ENCODE measurements around the gene SIRT1.
"Not testable (repeated sequence)": the region's sequence is repeated elsewhere in the genome, so short reads cannot be mapped to it uniquely, and the experiment has no call there.

SIRT1 gene

GRCh38 chr10:67852761-67853160 lies 31.7 kb upstream of the SIRT1 start:
- H3K9ac ChIP-seq (ENCODE audit: low read depth, low read length) = no peak overlapping the region
- H3K4me3 ChIP-seq (ENCODE audit: low read length) = no peak overlapping the region
- H3K9me3 ChIP-seq (ENCODE audit: insufficient read depth, low read depth, low read length) = no peaks in the 10 kb centered on the region
- H3K36me3 ChIP-seq (ENCODE audit: insufficient read depth, low read depth, low read length) = no peaks in the 10 kb centered on the region
- no peaks in the 10 kb centered on the region for H3K27me3 ChIP-seq (ENCODE audit: insufficient read depth, low read length)
- no peaks in the 10 kb centered on the region for H3K4me1 ChIP-seq (ENCODE audit: insufficient read depth, low read length)
- H3K27ac ChIP-seq (ENCODE audit: low read length) = no peak overlapping the region

DNA sequence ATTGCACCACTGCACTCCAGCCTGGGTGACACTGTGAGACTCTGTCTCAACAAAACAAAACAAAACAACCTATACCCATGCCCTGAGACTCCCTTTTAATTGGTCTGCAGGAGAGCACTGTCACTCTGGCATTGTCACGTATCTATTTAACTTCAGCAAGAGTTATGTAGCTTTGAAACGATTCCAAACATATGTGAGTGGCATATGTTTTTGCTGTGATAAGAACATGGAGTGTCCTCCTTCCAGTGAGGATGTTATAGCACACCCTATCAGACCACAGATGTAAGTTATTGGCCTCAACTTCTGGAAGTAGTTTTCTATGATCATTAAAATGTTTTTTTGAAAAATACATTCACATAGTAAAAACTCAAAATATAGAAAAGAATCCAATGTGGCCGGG lies 30.9 kb upstream of the SIRT1 start:
- Histone ChIP-seq H3K4me1 (ENCODE audit: insufficient read depth, low read length) (no peaks in the 10 kb centered on the region), H3K4me3 (ENCODE audit: low read length) (no peak overlapping the region), H3K9me3 (ENCODE audit: insufficient read depth, low read depth, low read length) (no peaks in the 10 kb centered on the region), H3K27me3 (ENCODE audit: insufficient read depth, low read length) (no peaks in the 10 kb centered on the region), H3K27ac (ENCODE audit: low read length) (no peak overlapping the region), H3K9ac (ENCODE audit: low read depth, low read length) (no peak overlapping the region), H3K36me3 (ENCODE audit: insufficient read depth, low read depth, low read length) (no peaks in the 10 kb centered on the region)

- Histone ChIP-seq H3K36me3 (ENCODE audit: insufficient read depth, low read depth, low read length) (no peaks in the 10 kb centered on the region), H3K9ac (ENCODE audit: low read depth, low read length) (no peak overlapping the region), H3K9me3 (ENCODE audit: insufficient read depth, low read depth, low read length) (no peaks in the 10 kb centered on the region), H3K4me1 (ENCODE audit: insufficient read depth, low read length) (peaks cover 20% of the 10 kb centered on the region), H3K27ac (ENCODE audit: low read length) (no peak overlapping the region), H3K4me3 (ENCODE audit: low read length) (no peak overlapping the region), H3K27me3 (ENCODE audit: insufficient read depth, low read length) (no peaks in the 10 kb centered on the region)
These were observed 25.5 kb upstream of the SIRT1 start for GRCh38 chr10:67858971-67859370.

GRCh38 chr10:67861750-67862432 lies 22.6 kb upstream of the SIRT1 start:
- Histone ChIP-seq H3K9me3 (ENCODE audit: insufficient read depth, low read depth, low read length) (no peaks in the 10 kb centered on the region), H3K36me3 (ENCODE audit: insufficient read depth, low read depth, low read length) (no peaks in the 10 kb centered on the region), H3K27me3 (ENCODE audit: insufficient read depth, low read length) (no peaks in the 10 kb centered on the region), H3K27ac (ENCODE audit: low read length) (peak overlapping the region; percentile 70), H3K9ac (ENCODE audit: low read depth, low read length) (peak overlapping the region; percentile 84), H3K4me1 (ENCODE audit: insufficient read depth, low read length) (peaks cover 20% of the 10 kb centered on the region), H3K4me3 (ENCODE audit: low read length) (peak overlapping the region; percentile 74)

GRCh38 chr10:67863094-67863493 lies 21.4 kb upstream of the SIRT1 start:
- H3K27me3 ChIP-seq (ENCODE audit: insufficient read depth, low read length) = no peaks in the 10 kb centered on the region
- H3K4me1 ChIP-seq (ENCODE audit: insufficient read depth, low read length) = peaks cover 20% of the 10 kb centered on the region
- H3K36me3 ChIP-seq (ENCODE audit: insufficient read depth, low read depth, low read length) = no peaks in the 10 kb centered on the region
- H3K9ac ChIP-seq (ENCODE audit: low read depth, low read length) = peak overlapping the region; percentile 77; the same call in 1 of the 2 replicates
- peak overlapping the region; percentile 82 for H3K27ac ChIP-seq (ENCODE audit: low read length)
- H3K4me3 ChIP-seq (ENCODE audit: low read length) = peak overlapping the region; percentile 74; the same call in 1 of the 2 replicates
- no peaks in the 10 kb centered on the region for H3K9me3 ChIP-seq (ENCODE audit: insufficient read depth, low read depth, low read length)

DNA sequence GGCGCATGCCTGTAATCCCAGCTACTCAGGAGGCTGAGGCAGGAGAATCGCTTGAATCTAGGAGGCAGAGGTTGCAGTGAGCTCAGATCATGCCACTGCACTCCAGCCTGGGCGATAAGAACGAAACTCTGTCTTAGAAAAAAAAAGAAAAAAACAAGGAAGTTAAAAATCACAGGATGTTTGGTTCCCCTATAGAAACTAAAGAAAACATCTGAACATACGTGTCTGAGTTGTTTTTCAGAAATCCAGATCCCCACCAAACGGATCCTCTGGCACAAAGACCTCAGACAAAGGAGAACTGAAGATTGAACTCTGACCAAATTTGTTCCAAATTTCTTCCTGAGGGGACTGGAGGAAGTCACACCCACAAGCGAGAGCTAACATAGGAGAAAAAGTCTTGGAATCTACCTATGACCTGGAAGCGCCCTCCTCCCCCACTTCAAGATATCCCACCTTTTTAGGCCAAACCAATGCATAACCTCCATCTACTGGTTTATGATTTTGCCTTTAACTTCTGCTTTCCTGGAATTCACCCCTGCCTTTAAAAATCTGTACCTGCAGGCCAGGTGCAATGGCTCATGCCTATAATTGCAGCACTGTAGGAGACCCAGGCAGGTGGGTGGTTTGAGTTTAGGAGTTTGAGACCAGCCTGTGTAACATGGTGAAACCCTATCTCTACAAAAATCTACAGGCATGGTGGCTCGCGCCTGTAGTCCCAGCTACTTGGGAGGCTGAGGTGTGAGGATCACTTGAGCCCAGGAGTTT lies 19.7 kb upstream of the SIRT1 start:
- Histone ChIP-seq H3K27ac (ENCODE audit: low read length) (no peak overlapping the region), H3K4me3 (ENCODE audit: low read length) (no peak overlapping the region)

DNA sequence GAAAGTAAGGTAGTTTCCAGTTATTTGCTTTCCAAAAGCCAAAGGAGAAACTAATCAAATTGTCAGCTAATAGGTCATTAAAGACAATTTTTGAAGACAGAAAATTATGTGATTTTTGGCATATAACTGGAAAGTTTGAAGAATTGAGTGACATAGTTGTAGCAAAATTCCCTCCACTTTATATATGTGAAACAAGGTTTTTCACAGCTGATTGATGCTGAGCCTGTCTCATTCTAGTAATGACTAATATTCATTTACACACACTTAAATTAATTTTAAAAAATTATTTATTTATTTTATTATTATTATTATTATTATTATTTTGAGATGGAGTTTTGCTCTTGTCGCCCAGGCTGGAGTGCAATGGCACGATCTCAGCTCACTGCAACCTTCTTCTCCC lies 16.3 kb upstream of the SIRT1 start:
- no peak overlapping the region for H3K27ac ChIP-seq (ENCODE audit: low read length)
- peaks cover 3% of the 10 kb centered on the region; the same call in 1 of the 2 replicates for H3K4me1 ChIP-seq (ENCODE audit: insufficient read depth, low read length)
- H3K4me3 ChIP-seq (ENCODE audit: low read length) = no peak overlapping the region
- no peaks in the 10 kb centered on the region for H3K36me3 ChIP-seq (ENCODE audit: insufficient read depth, low read depth, low read length)
- no peaks in the 10 kb centered on the region for H3K27me3 ChIP-seq (ENCODE audit: insufficient read depth, low read length)
- no peak overlapping the region for H3K9ac ChIP-seq (ENCODE audit: low read depth, low read length)
- H3K9me3 ChIP-seq (ENCODE audit: insufficient read depth, low read depth, low read length) = no peaks in the 10 kb centered on the region

More for the DNA sequence above, 19.7 kb upstream of the SIRT1 start:
- Histone ChIP-seq H3K4me1 (ENCODE audit: insufficient read depth, low read length) (peaks cover 20% of the 10 kb centered on the region), H3K36me3 (ENCODE audit: insufficient read depth, low read depth, low read length) (no peaks in the 10 kb centered on the region), H3K27me3 (ENCODE audit: insufficient read depth, low read length) (no peaks in the 10 kb centered on the region), H3K9ac (ENCODE audit: low read depth, low read length) (no peak overlapping the region), H3K9me3 (ENCODE audit: insufficient read depth, low read depth, low read length) (no peaks in the 10 kb centered on the region)

DNA sequence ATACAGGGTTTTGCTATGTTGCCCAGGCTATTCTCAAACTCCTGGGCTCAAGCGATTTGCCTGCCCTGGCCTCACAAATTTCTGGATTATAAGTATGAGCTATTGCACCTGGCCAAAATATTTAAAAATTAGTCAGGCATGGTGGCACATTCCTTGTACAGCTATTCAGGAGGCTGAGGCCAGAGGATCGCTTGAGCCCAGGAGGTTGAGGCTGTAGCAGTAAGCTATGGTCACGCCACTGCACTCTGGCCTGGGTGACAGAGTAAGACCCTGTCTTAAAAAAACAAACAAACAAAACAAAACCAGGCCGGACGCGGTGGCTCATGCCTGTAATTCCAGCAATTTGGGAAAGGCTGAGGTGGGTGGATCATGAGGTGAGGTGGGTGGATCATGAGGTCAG lies 14.5 kb upstream of the SIRT1 start:
- no peak overlapping the region for H3K4me3 ChIP-seq (ENCODE audit: low read length)
- no peaks in the 10 kb centered on the region for H3K36me3 ChIP-seq (ENCODE audit: insufficient read depth, low read depth, low read length)
- H3K9me3 ChIP-seq (ENCODE audit: insufficient read depth, low read depth, low read length) = no peaks in the 10 kb centered on the region
- H3K4me1 ChIP-seq (ENCODE audit: insufficient read depth, low read length) = no peaks in the 10 kb centered on the region
- H3K27ac ChIP-seq (ENCODE audit: low read length) = no peak overlapping the region
- no peaks in the 10 kb centered on the region for H3K27me3 ChIP-seq (ENCODE audit: insufficient read depth, low read length)
- H3K9ac ChIP-seq (ENCODE audit: low read depth, low read length) = no peak overlapping the region

GRCh38 chr10:67875340-67876238 lies 8.9 kb upstream of the SIRT1 start:
- H3K36me3 ChIP-seq (ENCODE audit: insufficient read depth, low read depth, low read length) = no peaks in the 10 kb centered on the region
- H3K4me1 ChIP-seq (ENCODE audit: insufficient read depth, low read length) = no peaks in the 10 kb centered on the region
- H3K9ac ChIP-seq (ENCODE audit: low read depth, low read length) = no peak overlapping the region
- no peak overlapping the region for H3K27ac ChIP-seq (ENCODE audit: low read length)
- H3K9me3 ChIP-seq (ENCODE audit: insufficient read depth, low read depth, low read length) = no peaks in the 10 kb centered on the region
- no peaks in the 10 kb centered on the region for H3K27me3 ChIP-seq (ENCODE audit: insufficient read depth, low read length)
- no peak overlapping the region for H3K4me3 ChIP-seq (ENCODE audit: low read length)

GRCh38 chr10:67877421-67877820 lies 7.0 kb upstream of the SIRT1 start:
- not testable (repeated sequence) for H3K4me3 ChIP-seq (ENCODE audit: low read length); H3K4me1 ChIP-seq (ENCODE audit: insufficient read depth, low read length); H3K27ac ChIP-seq (ENCODE audit: low read length); H3K36me3 ChIP-seq (ENCODE audit: insufficient read depth, low read depth, low read length); H3K27me3 ChIP-seq (ENCODE audit: insufficient read depth, low read length); H3K9ac ChIP-seq (ENCODE audit: low read depth, low read length); H3K9me3 ChIP-seq (ENCODE audit: insufficient read depth, low read depth, low read length)

- Histone ChIP-seq H3K27ac (ENCODE audit: low read length) (no peak overlapping the region), H3K9me3 (ENCODE audit: insufficient read depth, low read depth, low read length) (no peaks in the 10 kb centered on the region), H3K36me3 (ENCODE audit: insufficient read depth, low read depth, low read length) (no peaks in the 10 kb centered on the region), H3K4me1 (ENCODE audit: insufficient read depth, low read length) (no peaks in the 10 kb centered on the region), H3K27me3 (ENCODE audit: insufficient read depth, low read length) (no peaks in the 10 kb centered on the region), H3K4me3 (ENCODE audit: low read length) (no peak overlapping the region), H3K9ac (ENCODE audit: low read depth, low read length) (no peak overlapping the region)
These were observed 6.3 kb upstream of the SIRT1 start for GRCh38 chr10:67878133-67878532.

Data from iPS-20b (cell line).